IgD-negative memory B cell (primary cell): ENCODE measurements around the gene PIEZO2. TPM values are rescaled to one million over a fixed set of nuclear protein-coding genes. Genes with fewer than 3 reads are reported as not detected.

Source experiments
- H3K27ac Mint-ChIP-seq, 3 donors: one replicate each; pipeline ENCODE4 v1.8.0; 2020 to 2022; ENCODE audit warnings: mild to moderate bottlenecking in 3 of 3, mixed read lengths in 3 of 3, moderate library complexity in 1 of 3
- H3K27me3 Mint-ChIP-seq: one replicate; pipeline ENCODE4 v1.8.0; 2021; ENCODE audit warnings: mixed read lengths
- H3K36me3 Mint-ChIP-seq: one replicate; pipeline ENCODE4 v1.8.0; 2020; ENCODE audit warnings: mild to moderate bottlenecking, mixed read lengths
- H3K4me1 Mint-ChIP-seq, 3 donors: one replicate each; pipeline ENCODE4 v1.8.0; 2020 to 2022; ENCODE audit warnings: mixed read lengths in 3 of 3, mild to moderate bottlenecking in 1 of 3
- H3K4me3 Mint-ChIP-seq, 4 donors: one replicate each; pipeline ENCODE4 v1.8.0; 2020 to 2022; ENCODE audit warnings: mild to moderate bottlenecking in 4 of 4, mixed read lengths in 4 of 4, moderate library complexity in 3 of 4
- H3K9me3 Mint-ChIP-seq, 3 donors: one replicate each; pipeline ENCODE4 v1.8.0; 2020 to 2021; ENCODE audit warnings: mixed read lengths in 3 of 3, mild to moderate bottlenecking in 1 of 3
- polyA plus RNA-seq: library from polyadenylated mRNA; unstranded; fragments of 300-500 nt; fragmentation: Illumina TruSeq; gene quantifications from one replicate; pipeline ENCODE4 v1.2.3, GENCODE V29; 2021

PIEZO2 gene
- polyA plus RNA-seq, 1 donor from 2014 or later: not detected

DNA sequence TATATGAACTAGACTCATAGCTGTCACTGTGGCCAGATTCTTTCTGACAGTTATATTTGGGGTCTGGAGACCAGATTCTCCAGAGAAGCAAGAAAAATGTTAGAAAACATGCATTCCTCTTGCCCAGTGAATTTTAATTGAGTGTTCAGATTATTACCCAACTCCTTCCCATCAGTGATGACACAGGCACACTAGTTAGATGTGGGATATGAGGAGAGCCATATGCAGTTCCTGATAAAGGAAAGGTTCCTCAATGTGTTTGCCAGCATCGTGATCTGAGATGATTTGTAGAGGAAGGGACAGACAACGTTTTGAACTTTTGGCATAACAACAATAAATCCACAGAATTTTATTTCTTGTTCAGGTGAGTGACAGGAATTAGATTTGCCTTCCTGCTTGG is 308.6 kb downstream of the PIEZO2 start:
- H3K4me1 Mint-ChIP-seq: no peaks in the 10 kb centered on the region
- H3K4me3 Mint-ChIP-seq: no peak overlapping the region
- H3K9me3 Mint-ChIP-seq: no peaks in the 10 kb centered on the region
- H3K36me3 Mint-ChIP-seq: no peaks in the 10 kb centered on the region
- peaks cover 8% of the 10 kb centered on the region for H3K27me3 Mint-ChIP-seq
- no peak overlapping the region for H3K27ac Mint-ChIP-seq

DNA sequence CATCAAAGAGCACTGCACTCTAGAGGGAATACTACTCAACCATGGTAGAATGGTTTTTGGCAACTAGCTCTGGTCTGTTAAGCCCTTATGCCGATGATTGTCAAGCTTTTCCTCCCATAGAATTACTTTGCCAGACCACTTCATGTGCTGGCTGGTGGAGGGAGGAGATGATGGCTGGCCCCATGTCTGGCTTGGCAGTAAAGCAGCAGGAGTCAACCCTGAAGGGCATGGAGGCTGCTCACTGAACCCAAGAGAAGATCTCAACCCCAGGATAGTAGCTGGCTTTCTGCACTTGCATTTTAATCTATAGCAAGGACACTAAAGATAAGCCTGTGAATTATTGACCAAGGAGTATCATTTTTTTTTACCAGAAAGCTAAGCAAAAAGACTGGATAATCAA is 309.9 kb downstream of the PIEZO2 start:
- Mint-ChIP-seq H3K36me3 (no peaks in the 10 kb centered on the region), H3K9me3 (no peaks in the 10 kb centered on the region), H3K4me1 (no peaks in the 10 kb centered on the region), H3K4me3 (no peak overlapping the region), H3K27me3 (peaks cover 8% of the 10 kb centered on the region), H3K27ac (no peak overlapping the region)

DNA sequence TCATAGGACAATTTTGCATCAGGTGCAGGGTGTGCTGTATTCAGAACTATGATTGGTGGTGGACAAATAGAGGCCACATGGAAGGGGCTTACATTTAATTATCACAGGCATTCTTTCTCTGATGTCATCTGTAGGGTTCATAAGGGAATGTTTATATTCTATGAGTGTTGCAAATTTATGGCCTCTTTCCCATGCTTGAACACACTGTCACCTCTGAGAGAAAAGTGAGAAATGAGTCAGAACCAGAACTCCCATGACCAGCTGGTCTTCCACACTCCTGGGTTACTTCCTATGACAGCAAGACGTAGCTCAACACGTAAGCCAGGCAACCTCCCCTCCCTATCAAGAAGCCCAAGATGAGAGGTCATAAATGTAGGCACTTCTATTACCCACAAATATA is 310.8 kb downstream of the PIEZO2 start:
- H3K36me3 Mint-ChIP-seq: no peaks in the 10 kb centered on the region
- H3K27ac Mint-ChIP-seq: no peak overlapping the region
- H3K9me3 Mint-ChIP-seq: no peaks in the 10 kb centered on the region
- H3K4me1 Mint-ChIP-seq: no peaks in the 10 kb centered on the region
- H3K27me3 Mint-ChIP-seq: peaks cover 9% of the 10 kb centered on the region
- no peak overlapping the region for H3K4me3 Mint-ChIP-seq

DNA sequence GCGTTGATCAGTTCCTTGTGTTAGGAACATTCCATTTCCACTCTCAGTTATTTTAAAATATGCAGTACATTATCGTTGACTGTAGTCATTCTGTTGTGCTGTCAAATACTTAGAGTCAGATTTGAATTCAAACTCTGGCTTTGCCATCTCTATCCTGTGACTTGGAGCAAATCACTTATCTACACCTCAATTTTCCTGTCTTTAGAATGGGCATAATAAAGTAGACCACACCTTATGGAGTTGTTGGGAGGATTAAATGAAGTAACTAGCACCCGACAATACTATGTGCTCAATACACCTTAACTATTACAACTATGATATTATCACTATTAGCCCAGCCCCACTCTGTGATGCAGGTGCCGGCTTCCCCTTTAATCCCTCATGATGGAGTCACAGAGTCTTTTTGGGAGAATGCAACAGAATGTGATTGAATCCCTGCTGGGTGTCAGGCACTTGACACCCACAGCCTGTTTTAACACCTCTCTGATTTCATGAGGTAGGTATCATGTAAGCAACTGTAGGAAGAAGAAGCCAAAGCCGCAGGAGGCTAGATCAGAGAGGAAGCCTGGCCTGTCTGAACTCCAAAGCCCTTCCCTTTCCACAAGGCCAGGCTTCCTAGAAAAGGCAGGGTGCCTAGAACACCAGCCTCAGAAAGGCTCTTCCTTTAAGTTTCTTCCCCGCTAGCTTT is 315.1 kb downstream of the PIEZO2 start:
- H3K27ac Mint-ChIP-seq: no peak overlapping the region
- peaks cover 2% of the 10 kb centered on the region for H3K27me3 Mint-ChIP-seq
- no peaks in the 10 kb centered on the region for H3K36me3 Mint-ChIP-seq
- peaks cover 0 to 10% (median 0%) of the 10 kb centered on the region in 3 donors for H3K9me3 Mint-ChIP-seq
- H3K4me1 Mint-ChIP-seq: no peaks in the 10 kb centered on the region
- H3K4me3 Mint-ChIP-seq: no peak overlapping the region

DNA sequence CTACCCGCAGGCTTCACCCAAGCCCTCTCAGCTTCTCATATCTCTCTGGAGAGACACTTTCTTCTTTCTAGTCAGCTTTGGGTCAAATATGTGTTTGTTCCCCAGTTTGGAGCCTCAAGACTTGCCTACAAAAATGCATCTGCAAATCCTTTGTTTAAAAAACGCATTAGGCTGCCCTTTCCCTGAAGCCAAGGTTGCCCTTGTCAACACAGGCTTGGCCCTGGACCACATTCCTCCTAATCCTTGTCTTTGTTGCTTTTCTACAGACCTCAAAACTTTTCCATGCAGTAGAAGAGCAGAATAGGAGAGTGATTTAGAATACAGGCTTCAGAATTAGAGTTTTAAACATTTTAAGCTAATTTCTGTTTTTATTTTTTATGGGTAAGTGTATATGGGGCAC is 315.7 kb downstream of the PIEZO2 start:
- Mint-ChIP-seq H3K4me1 (no peaks in the 10 kb centered on the region), H3K36me3 (no peaks in the 10 kb centered on the region), H3K27me3 (peaks cover 2% of the 10 kb centered on the region), H3K9me3 (peaks cover 0 to 10% (median 0%) of the 10 kb centered on the region in 3 donors), H3K4me3 (no peak overlapping the region), H3K27ac (no peak overlapping the region)

DNA sequence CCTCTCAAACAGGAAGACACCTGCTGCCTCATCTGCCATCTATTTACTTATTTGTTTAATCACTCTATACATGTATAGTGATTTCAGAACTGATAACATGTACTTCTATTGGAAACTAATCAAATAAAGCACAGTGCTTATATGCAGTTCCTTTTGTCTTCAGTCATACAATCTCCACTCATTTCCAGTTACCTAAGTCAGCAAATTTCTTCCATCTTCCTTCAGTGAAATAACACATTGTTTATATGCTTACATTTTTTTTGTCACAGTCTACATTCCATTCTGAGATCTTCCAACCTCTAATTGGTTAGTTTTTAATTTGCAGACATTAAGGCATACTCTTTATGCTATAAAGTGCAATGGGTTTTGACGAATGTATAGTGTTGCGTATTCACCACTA is 323.0 kb downstream of the PIEZO2 start:
- Mint-ChIP-seq H3K4me1 (no peaks in the 10 kb centered on the region), H3K36me3 (no peaks in the 10 kb centered on the region), H3K4me3 (no peak overlapping the region), H3K27ac (no peak overlapping the region), H3K9me3 (peaks cover 0 to 10% (median 0%) of the 10 kb centered on the region in 3 donors), H3K27me3 (peaks cover 13% of the 10 kb centered on the region)

DNA sequence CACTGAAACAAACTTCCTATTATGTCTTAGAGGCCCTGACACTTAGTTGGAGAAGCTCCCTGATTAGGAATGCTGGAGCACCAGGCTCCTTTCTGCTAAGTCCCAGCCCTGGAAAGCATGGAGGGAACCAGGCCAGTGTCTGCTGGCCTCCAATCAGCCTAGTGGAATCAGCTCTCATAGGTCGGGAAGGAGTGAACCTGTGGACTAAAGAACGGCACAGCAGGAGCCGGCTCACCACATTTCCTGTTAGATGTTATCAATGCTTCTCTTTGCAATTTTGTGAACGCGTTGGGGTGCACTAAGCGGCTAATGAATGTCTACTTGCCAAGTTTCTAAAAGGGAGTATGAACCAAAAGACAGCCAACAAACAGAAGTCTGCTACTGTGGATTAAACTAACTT is 326.9 kb downstream of the PIEZO2 start:
- Mint-ChIP-seq H3K36me3 (no peaks in the 10 kb centered on the region), H3K4me3 (no peak overlapping the region), H3K27ac (no peak overlapping the region), H3K4me1 (no peaks in the 10 kb centered on the region), H3K9me3 (peaks cover 3 to 12% (median 8%) of the 10 kb centered on the region in 3 donors), H3K27me3 (peaks cover 16% of the 10 kb centered on the region)

DNA sequence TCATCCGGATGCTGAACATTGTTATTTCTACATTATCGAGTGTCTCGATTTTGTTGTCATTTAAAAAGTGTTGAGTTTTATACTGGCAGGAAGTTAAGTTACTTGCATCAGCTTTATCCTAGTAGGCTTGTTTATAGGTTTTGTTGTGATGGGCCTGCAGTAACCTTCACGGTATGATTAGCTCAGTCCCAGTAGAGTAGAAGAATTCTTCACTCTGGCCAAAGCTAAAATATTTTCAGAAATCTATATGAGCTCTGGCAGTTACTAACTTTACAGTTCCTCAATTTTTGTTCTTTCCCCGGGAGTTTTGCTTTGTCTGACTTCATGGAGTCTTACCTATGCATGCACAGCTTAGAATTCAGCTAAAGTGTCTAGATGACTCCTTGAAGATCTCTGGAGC is 328.7 kb downstream of the PIEZO2 start:
- no peaks in the 10 kb centered on the region for H3K36me3 Mint-ChIP-seq
- H3K27ac Mint-ChIP-seq: no peak overlapping the region
- H3K4me1 Mint-ChIP-seq: no peaks in the 10 kb centered on the region
- no peak overlapping the region for H3K4me3 Mint-ChIP-seq
- H3K27me3 Mint-ChIP-seq: peaks cover 18% of the 10 kb centered on the region
- H3K9me3 Mint-ChIP-seq: peaks cover 3 to 12% (median 8%) of the 10 kb centered on the region in 3 donors

DNA sequence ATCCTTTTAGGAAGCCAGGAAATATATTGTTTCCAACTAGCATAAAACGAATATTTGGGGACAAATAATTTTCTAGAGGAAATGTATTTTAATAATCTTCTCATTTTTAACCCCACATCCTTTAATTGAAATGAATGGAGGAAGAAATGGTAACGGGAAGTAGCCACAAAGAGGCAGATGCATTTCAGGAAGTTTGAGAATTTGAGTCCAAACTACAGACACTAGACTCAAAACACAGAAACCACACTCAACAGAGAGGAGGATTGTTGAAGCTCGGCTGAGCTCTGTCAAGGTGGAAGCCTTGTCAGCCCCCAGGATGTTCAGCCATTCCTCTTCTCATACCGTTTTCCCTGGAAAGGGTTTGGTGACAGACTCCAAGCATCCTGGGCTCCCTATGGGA is 335.0 kb downstream of the PIEZO2 start:
- no peak overlapping the region for H3K27ac Mint-ChIP-seq
- H3K36me3 Mint-ChIP-seq: no peaks in the 10 kb centered on the region
- H3K27me3 Mint-ChIP-seq: peaks cover 2% of the 10 kb centered on the region
- no peak overlapping the region for H3K4me3 Mint-ChIP-seq
- no peaks in the 10 kb centered on the region for H3K9me3 Mint-ChIP-seq
- H3K4me1 Mint-ChIP-seq: no peaks in the 10 kb centered on the region

DNA sequence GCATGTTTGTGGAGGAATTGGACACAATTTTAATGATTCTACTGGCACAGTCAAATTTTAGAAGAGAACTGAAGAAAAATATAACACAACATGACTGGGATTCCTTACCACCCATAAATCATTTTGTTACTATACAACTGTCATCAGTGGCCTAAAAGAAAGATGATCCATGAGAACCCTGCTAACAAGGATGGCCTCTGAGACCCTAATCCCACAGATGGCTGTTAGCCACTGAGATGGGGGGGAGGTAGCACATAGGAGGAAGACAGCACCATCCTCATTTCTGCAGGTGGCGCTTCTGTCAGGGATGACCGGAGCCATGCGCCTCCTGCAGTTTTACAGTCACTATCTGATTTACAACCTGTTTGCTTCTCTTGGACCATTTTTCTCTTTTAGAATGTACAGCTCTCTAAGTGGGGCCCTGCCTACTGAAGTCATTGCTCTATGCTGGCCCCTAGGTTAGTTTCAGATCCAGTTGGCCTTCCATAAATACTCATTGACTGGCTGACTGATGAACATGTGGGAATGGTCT is 343.7 kb downstream of the PIEZO2 start:
- Mint-ChIP-seq H3K4me3 (no peak overlapping the region), H3K27me3 (no peaks in the 10 kb centered on the region), H3K9me3 (no peaks in the 10 kb centered on the region), H3K36me3 (no peaks in the 10 kb centered on the region), H3K27ac (no peak overlapping the region), H3K4me1 (no peaks in the 10 kb centered on the region)

DNA sequence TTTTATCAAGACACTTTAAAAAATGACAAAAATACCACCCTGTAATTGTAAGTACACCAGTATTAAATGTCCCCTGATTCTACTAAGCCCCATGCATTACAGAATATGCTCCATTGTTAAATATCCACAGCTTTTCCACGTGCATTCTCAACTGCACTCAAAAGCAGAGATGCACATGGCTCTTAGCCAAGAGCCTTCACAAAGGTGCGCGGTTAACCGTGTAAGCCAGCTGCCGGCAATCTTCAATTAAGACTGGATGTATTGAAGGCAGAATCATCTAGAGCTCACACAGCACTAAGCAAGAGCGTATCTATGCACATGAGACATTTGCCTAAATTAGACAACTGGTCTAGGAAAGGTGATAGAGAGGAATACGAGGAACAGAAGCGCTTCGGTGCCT is 345.2 kb downstream of the PIEZO2 start:
- no peaks in the 10 kb centered on the region for H3K9me3 Mint-ChIP-seq
- no peak overlapping the region for H3K4me3 Mint-ChIP-seq
- no peak overlapping the region for H3K27ac Mint-ChIP-seq
- no peaks in the 10 kb centered on the region for H3K4me1 Mint-ChIP-seq
- no peaks in the 10 kb centered on the region for H3K27me3 Mint-ChIP-seq
- no peaks in the 10 kb centered on the region for H3K36me3 Mint-ChIP-seq

DNA sequence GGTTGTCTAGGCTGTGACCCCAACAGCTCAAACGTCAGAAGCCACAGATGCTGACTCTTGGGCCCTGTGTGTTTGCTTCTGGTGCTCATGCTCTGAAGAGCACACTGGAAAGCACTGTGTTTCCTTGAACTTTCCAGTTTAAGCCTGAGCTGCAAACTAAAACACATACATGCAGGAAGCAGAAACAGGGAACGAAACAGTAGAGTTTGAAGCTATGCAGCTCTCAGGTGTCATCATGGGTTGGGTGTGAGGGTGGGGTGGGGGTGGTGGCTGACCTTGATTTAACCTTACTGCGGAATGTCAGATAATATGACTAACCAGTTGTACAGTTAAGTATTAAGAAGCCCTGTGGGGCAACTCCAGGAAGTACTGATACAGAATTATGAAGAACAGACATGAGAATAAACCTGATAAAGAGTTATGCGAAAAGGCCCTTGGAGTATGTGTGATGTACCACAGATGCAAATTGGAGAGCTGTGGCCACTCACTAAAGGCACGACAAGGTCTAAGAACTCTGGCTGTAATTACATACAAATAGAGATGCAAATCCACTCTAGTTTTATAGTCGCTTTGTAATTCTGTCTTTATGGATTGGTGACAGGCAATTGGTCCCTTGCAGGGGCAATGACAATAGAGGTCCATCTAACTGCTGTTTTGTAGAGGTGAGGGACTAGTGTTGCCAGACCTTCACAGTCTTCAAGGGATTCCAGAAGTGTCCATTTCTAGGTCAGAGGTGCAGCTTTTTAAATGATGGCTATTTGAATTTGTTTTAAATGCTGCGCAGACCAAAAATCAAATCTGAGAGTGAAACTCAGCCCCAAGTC is 350.4 kb downstream of the PIEZO2 start:
- Mint-ChIP-seq H3K27me3 (peaks cover 2% of the 10 kb centered on the region), H3K36me3 (no peaks in the 10 kb centered on the region), H3K27ac (peak overlapping the region in 1 of 3 donors; percentile 68), H3K9me3 (no peaks in the 10 kb centered on the region), H3K4me3 (no peak overlapping the region), H3K4me1 (no peaks in the 10 kb centered on the region)

DNA sequence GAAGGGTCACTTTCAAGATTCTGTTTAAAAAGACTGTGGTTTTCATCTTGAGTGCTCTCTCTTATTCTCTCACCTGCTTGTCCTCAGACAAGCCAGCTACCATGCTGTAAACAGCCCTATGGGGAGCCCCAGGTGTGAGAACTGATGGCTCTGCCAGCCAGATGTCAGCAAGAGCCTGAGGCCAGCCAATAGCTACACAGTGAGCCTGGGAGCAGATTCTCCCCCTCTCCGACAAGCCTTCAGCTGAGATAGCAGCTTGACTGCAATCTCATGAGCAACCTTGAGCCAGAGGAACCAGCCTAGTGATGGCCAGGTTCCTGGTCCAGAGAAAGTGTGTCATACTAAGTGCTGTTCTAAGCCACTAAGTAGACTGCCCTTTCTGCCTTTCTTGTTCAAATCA is 351.5 kb downstream of the PIEZO2 start:
- Mint-ChIP-seq H3K27ac (no peak overlapping the region), H3K9me3 (no peaks in the 10 kb centered on the region), H3K4me1 (no peaks in the 10 kb centered on the region), H3K36me3 (no peaks in the 10 kb centered on the region), H3K4me3 (no peak overlapping the region), H3K27me3 (peaks cover 4% of the 10 kb centered on the region)

DNA sequence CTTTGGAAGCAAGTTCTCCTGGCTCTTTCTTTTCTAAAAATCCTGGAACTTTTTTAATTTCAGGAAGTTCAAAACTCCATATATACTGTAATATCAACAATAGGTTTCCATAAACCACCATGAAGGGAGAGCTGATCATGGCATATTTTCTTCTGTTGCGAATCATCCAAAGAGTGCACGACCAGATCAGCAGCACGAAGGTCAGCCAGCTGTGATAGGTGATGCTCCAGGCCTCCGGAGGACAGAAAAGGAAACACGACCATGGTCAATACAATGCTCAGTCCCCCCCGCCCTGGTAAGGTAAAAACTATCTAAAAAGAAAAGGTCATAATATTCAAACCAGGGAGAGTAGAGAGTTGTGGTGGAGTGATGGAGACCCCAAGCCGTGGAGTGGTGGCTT is 354.6 kb downstream of the PIEZO2 start:
- Mint-ChIP-seq H3K27ac (no peak overlapping the region), H3K36me3 (no peaks in the 10 kb centered on the region), H3K9me3 (no peaks in the 10 kb centered on the region), H3K4me1 (no peaks in the 10 kb centered on the region), H3K27me3 (peaks cover 4% of the 10 kb centered on the region), H3K4me3 (no peak overlapping the region)

DNA sequence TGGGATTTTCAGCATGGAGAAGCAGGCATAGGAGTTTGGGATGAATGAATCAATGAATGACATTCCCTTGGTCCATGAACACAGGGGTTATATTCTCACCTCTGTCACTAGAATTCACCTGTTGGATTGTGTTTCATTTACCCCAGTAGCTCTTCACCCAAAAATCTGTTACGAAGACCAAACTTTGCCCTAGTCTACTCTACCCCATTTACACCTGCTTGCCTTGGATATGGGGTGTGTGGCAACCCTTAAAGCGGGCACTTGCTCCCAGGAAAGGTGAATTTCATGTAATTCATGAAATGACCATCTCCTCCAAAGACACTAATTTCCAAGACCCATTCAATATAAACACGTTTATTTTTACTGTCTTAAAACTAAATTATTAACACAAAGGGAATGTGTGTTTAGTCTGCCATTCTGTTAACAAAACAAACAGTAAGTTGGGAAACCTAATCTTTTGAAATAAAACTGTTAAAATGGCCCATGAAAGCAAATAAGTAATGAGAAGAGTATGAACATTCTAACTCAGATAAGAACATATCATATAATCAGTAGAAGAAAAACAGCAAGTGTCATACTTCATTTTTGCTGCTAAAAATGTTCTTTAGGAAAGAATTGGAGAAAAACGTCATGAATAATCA is 355.5 kb downstream of the PIEZO2 start:
- Mint-ChIP-seq H3K27ac (no peak overlapping the region), H3K9me3 (no peaks in the 10 kb centered on the region), H3K4me3 (no peak overlapping the region), H3K36me3 (no peaks in the 10 kb centered on the region), H3K4me1 (no peaks in the 10 kb centered on the region), H3K27me3 (peaks cover 8% of the 10 kb centered on the region)
